Epithelial cell of proximal tubule (primary cell): ENCODE data around the gene KCNQ1. TPM values are rescaled to one million over a fixed set of nuclear protein-coding genes. Genes with fewer than 3 reads are reported as not detected.

ENCODE experiments used
- DNase-seq: peaks from one replicate; pipeline ENCODE4 v3.0.0-alpha.2; 2011; ENCODE audit warnings: low read depth
- H3K4me3 ChIP-seq: 2 replicates; pipeline ENCODE4 v1.5.1; 2011; ENCODE audit warnings: low read depth, mild to moderate bottlenecking, low read length
- total RNA-seq: library from RNA; depleted of rRNA; stranded (reverse); fragments of >200 nt; gene quantifications from 2 replicates; pipeline ENCODE4 v1.2.3, GENCODE V29; 2015
- TF ChIP-seq, protein P1 (sequence below): conservative IDR thresholded peaks from 2 replicates; pipeline ENCODE4 v1.5.1; 2012; ENCODE audit warnings: low read depth, mild to moderate bottlenecking, low read length

Gene KCNQ1
- total RNA-seq, 1 donor from 2014 or later, result 0.46 TPM

DNA sequence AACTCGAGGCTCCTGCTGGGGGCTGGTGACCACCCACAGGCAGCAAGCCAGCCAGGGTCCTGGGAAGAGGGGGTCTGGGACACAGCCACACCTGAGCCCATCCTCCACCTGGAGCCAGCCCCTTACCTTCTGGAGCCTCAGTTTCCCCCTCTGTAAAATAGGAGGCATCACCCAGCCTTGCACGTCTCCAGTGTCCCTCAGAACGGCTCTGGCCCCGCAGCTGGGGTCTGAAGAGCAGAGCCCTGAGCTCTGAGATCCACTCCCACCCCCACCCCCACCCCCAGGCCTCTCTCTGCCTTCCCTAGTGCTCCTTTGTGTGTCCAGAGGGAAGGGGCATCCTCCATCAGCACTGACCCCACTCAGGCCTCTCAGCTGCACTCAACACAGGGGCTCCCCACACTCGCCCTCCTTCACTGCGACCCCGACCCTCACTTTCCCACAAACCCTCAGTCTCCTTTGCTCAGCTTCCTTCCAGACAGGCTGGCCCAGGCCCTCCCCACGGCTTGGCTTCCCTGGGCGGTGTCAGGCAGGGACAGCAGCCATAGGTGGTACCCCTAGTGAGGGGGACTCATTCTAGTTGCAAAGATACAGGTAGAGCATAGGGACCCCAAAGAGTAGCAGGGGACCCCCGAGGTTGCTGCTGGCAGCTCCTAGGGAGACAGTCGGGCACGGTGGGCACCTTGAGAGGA lies 288.3 kb downstream of the KCNQ1 start:
- TF ChIP-seq, protein P1, sequence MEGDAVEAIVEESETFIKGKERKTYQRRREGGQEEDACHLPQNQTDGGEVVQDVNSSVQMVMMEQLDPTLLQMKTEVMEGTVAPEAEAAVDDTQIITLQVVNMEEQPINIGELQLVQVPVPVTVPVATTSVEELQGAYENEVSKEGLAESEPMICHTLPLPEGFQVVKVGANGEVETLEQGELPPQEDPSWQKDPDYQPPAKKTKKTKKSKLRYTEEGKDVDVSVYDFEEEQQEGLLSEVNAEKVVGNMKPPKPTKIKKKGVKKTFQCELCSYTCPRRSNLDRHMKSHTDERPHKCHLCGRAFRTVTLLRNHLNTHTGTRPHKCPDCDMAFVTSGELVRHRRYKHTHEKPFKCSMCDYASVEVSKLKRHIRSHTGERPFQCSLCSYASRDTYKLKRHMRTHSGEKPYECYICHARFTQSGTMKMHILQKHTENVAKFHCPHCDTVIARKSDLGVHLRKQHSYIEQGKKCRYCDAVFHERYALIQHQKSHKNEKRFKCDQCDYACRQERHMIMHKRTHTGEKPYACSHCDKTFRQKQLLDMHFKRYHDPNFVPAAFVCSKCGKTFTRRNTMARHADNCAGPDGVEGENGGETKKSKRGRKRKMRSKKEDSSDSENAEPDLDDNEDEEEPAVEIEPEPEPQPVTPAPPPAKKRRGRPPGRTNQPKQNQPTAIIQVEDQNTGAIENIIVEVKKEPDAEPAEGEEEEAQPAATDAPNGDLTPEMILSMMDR, result no peak
- DNase-seq, result no peak
- H3K4me3 ChIP-seq, result no peak overlapping the region

DNA sequence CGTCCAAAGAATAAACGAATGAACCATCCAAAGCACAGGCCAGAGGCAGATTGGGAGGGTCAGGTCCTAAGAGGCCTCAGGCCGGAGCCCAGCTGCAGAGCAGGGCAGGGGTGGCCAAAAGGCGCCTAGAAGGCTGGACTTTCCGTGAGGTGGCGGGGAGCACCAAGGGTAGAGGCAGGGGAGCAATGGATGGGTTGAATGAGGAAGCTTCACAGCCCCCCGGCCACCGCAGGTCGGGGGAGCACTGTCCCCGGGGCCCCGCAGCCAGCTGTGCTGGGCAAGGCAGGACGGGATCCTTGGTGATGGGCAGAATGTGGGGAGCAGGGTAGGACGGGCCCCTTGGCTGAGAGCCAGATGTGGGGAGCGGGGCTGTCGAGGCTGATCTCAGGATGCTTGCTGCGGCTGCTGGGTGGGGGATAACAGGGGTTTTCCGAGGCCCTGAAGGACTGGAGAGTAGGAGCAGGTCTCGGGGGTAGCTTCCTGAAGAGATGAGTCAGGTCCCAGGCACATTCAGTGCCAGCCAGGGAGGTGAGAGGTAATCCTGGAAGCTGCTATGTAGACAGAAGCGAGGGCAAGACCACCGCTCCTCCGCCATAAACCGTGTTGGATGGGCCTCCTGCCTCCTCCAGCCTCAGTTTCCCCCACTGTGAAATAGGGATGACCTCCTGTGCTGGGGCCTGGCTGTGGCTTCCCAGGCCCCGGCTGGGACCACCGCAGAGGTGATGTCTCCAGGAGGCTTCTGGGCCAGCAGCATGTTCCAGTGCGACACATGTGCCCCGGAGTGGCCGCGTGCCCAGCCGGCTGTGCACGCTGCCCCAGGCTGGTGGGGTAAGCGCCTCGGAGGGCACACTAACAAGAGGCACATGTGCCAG lies 289.6 kb downstream of the KCNQ1 start:
- TF ChIP-seq, protein P1, result no peak
- DNase-seq, result no peak
- H3K4me3 ChIP-seq, result no peak overlapping the region

DNA sequence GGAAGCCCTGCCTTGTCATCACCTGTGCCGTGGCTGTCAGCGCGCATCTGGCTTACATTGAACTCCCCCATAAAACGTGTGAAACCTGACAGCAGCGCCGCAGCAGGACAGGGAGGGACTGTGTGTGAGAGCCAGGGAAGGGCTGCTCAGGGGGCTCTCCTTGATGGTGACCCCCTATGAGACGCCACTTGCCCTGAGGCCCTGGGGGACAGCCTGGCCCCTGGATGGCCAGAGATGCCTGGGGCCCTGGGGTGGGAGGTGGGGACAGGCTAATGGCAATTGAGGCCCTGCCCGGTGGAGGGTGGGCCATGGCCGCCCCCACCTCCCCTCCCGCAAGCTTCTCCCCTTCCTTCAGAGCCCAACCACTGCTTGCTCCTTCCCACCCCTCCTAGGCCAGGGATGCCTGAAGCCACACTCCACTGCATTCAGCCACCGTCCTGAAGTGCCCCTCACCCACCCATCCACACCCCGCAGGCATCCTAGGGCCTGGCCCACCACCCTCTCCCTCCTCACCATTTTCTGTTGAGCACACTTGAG lies 290.3 kb downstream of the KCNQ1 start:
- H3K4me3 ChIP-seq, result no peak overlapping the region
- DNase-seq, result no peak
- TF ChIP-seq, protein P1, result no peak

DNA sequence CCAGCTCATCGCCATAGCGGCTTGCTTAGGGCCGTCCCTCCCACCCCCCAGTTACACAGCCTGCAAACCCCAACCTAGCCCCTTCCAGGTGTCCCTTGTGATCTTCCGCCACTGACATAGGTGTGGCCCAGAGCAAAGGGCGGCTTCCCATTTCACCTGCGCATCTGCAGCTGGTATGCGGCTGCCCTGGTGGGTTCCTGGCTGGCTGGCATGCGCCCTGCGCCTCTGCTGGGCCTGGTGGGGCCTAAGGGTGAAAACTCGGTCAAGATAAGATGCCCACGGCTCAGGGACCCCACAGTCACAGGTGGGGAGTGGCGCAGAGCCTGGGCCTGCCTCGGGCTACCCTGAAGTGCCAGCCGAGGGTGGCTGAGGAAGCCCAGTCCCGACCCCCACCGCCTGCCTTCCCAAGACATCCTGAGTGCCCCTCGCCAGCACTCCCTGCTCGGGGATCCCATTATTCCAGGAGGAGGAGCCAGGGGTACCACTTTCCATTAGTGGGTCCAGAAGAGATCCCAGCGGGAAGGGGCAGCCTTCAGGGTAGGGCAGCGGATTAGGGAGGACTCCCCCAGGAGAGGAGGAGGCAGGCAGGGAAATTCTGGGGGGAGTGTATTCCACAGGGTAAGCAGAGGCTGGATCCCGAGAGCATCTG lies 291.9 kb downstream of the KCNQ1 start:
- TF ChIP-seq, protein P1, result no peak
- no peak overlapping the region for H3K4me3 ChIP-seq
- DNase-seq, result no peak

DNA sequence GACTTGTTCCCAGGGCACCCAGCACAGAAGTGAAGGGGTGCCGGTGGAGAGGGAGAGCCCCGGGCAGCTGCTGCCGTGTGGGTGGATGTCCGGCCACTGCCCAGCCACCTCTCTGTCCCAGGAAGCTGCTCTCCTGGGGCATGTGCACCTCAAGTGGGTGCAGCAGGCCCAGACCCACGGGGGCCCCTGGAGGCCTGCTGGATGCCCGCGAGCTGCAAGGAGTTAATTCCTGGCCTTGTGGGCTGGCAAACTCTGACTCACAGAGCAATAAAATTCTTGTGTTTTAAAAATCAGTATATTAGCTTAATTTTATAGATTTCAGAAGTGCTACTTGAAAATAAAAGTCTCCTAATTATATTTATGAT lies 292.4 kb downstream of the KCNQ1 start:
- H3K4me3 ChIP-seq, result no peak overlapping the region
- no peak for DNase-seq
- TF ChIP-seq, protein P1, result no peak

DNA sequence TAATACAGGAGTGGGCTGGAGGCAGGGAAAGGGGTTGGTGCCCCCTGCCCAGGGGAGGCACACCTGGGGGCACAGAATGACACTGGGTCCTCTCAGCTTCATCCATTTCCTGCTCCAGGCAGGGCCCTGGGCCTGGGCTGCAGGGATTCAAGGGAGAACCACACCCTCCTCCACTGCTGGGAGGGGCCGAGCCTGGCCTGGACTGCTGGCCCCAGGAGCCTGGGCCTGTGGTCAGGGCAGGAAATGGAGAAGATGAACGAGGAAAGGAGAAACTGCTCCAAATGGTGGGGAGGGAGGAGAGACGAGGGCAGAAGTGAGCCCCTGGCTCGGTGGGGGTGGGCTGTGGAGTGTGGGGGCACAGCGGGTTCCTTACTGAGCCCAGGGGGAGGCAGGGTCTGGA lies 293.1 kb downstream of the KCNQ1 start:
- TF ChIP-seq, protein P1, result no peak
- no peak for DNase-seq
- H3K4me3 ChIP-seq, result no peak overlapping the region
